Ovary (tissue), 3 donors: Measurements from ENCODE around the gene HKDC1.

Experiments
- CTCF ChIP-seq, 3 donors: fragments of 450-650 bp in 2 of 3; fragments of 200-600 bp in 1 of 3; IDR thresholded peaks; one replicate each; pipeline versions ENCODE4 v1.5.1 to v1.8.0; 2016 to 2022; ENCODE audit warnings: antibody characterized with exemption in 3 of 3, mild to moderate bottlenecking in 1 of 3
- POLR2A ChIP-seq: fragments of 450-650 bp; IDR thresholded peaks from one replicate; pipeline ENCODE4 v1.6.1; 2017; ENCODE audit warnings: antibody characterized with exemption, mild to moderate bottlenecking, moderate library complexity
- donor health status: DM: no; HTN: no; CAD: no.

DNA sequence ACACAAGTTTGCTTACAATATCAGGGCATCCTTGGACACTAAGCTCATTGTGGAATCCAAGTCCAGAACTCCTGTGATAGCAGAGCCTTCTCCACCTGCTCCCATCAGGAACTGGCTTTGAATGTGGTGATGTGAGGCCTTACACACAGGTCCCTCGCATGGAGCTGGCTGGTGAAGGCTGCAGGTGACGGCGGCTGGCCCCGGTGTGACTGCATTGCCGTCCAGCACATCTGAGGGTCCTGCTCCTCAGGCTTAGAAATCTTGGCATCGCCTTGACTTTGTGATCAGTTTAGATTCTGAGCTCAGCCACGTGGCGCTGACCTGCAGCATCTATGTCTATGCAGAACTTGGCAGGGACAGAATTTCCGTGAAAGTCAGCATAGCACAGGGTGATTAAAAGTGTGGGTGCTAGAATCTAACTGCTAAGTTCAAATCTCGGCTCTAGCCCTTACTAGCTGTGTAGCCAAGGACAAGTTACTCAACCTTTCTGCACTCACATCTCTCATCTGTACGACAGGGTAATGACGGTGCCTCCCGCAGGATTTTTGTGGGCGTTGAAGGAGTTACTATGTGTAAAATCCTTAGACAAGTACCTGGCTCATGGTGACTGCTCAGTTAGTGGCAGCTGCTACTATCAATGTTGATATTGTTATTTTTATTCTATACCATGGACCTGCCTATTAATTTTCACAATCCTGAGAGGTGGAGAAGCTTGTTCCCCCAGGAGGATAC is 26.6 kb downstream of the HKDC1 start:
- TF ChIP-seq CTCF (IDR thresholded peaks at IDR 0.05) (no peak), POLR2A (no peak)
